ENCODE results near the gene MAP3K14.

DNA sequence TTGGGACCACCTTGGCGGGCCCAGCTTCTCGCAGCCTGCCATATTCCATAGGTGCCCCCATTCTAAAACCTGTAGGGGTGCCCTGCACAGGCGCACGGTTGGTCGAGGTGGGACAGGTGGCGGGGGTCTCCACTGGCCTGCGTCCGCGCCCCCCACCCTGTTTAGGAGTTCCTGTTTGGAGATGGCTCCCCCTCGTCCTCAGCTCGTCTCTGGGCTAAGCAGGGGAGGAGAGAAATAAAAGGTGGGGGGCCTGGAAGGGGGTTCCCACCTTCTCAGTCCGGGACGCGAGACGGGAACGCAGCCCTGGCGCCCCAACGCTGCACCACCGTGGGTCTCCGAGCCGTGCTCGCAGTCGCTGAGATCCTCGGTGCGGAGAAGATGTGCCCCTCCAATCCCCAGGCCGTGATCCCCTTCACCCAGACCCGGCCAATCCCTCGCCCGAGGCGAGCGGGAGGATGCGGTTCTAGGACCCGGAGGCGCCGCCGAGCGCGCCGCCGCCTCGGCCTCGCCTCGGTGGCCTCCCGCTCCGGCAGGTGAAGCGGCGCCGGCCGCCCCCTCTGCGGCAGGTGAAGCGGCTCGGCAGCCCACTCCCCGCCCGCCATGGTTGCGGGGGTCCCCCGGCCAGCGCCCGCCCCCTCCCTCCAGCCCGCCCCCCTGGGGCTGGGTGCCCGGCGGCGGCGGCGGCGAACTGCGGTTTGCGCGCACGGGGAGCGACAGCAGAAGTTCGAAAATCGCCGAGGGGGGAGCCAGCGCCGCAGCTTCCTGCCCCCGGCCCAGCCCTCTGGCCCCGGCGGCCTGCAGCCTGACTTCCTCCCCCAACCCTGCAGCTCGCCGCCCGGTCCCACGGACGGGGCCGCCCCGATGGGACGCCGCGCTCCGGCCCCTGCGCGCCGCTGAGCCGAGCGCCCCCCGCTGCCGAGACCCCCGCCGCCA is 95.5 kb downstream of the MAP3K14 start, which contains the start of gene FMNL1:
- TF ChIP-seq, protein P1, sequence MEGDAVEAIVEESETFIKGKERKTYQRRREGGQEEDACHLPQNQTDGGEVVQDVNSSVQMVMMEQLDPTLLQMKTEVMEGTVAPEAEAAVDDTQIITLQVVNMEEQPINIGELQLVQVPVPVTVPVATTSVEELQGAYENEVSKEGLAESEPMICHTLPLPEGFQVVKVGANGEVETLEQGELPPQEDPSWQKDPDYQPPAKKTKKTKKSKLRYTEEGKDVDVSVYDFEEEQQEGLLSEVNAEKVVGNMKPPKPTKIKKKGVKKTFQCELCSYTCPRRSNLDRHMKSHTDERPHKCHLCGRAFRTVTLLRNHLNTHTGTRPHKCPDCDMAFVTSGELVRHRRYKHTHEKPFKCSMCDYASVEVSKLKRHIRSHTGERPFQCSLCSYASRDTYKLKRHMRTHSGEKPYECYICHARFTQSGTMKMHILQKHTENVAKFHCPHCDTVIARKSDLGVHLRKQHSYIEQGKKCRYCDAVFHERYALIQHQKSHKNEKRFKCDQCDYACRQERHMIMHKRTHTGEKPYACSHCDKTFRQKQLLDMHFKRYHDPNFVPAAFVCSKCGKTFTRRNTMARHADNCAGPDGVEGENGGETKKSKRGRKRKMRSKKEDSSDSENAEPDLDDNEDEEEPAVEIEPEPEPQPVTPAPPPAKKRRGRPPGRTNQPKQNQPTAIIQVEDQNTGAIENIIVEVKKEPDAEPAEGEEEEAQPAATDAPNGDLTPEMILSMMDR (IDR thresholded peaks at IDR 0.05; ENCODE audit: low read depth, low read length, poor library complexity, severe bottlenecking) = no peak
- TF ChIP-seq EZH2phosphoT487 (IDR thresholded peaks at IDR 0.05; ENCODE audit: borderline replicate concordance, low read length) = no peak

Measured in DOHH2 (cell line).